GM13977 (cell line): ENCODE data around the gene ELP5.
"Not testable (repeated sequence)": the region's sequence is repeated elsewhere in the genome, so short reads cannot be mapped to it uniquely, and the experiment has no call there.

ENCODE experiments used
- DNase-seq: peaks from one replicate; pipeline ENCODE4 v3.0.0; 2012; ENCODE audit warnings: low spot score
- CTCF ChIP-seq: IDR thresholded peaks from 2 replicates; pipeline ENCODE4 v1.5.1; 2012; ENCODE audit warnings: mild to moderate bottlenecking, control low read depth; ENCODE audit not compliant: insufficient read depth; ENCODE audit errors: extremely low read depth, missing control alignments
- in situ Hi-C: fragments of 300-500 bp; cut with MboI; formaldehyde crosslinking; loops from one replicate; pipeline ENCODE4 v1.12.0; 2022; ENCODE audit warnings: low sequenced_read_pairs, low pct_unique_long_range_greater_than_20kb, mixed read lengths, inconsistent platforms; ENCODE audit not compliant: unreplicated experiment

Gene ELP5

GRCh38 chr17:7243453-7243729 lies 8.6 kb upstream of the ELP5 start:
- no peak for TF ChIP-seq CTCF
- no peak for DNase-seq
- in situ Hi-C loops, result no loop called here

GRCh38 chr17:7243838-7244237 lies 8.2 kb upstream of the ELP5 start:
- in situ Hi-C loops, DNase-seq: not testable (repeated sequence)

GRCh38 chr17:7246779-7247178 lies 5.2 kb upstream of the ELP5 start:
- in situ Hi-C loops, result no loop called here
- DNase-seq, result no peak
- TF ChIP-seq CTCF, result no peak

GRCh38 chr17:7248796-7249195 lies 3.2 kb upstream of the ELP5 start:
- DNase-seq, result no peak
- in situ Hi-C loops, result no loop called here
- no peak for TF ChIP-seq CTCF

GRCh38 chr17:7249214-7249613 lies 2.8 kb upstream of the ELP5 start:
- in situ Hi-C loops, result no loop called here
- no peak for TF ChIP-seq CTCF
- DNase-seq, result no peak

GRCh38 chr17:7249830-7250229 lies 2.2 kb upstream of the ELP5 start:
- DNase-seq, result no peak
- in situ Hi-C loops, result no loop called here
- TF ChIP-seq CTCF, result no peak

GRCh38 chr17:7250695-7251627 lies 1.1 kb upstream of the ELP5 start:
- no peak for TF ChIP-seq CTCF
- DNase-seq, result no peak
- in situ Hi-C loops, result no loop called here
